ENCODE results near the gene TMX3.

TMX3 gene

DNA sequence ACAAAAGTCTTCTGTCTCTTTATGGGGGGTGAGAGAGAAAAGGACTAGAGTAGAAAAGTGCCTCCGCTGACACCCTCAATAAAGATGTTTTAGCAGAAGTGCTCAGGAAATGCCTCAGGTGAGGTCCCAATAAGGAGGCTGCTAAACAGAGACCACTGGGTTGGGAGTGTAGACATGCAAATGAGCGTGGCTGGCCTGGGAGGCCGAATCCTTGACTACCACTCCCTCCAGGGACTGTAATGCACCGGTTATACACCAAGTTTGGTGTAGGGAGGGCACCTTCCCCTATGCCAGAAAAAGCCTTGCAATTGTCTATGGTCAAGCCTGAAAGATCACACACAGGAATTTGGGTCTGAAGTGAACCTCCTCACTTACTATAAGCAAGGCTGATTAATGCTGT lies 1.8 kb downstream of the TMX3 start:
- H3K4me3 ChIP-seq (ENCODE audit: low read length) = no peak overlapping the region

DNA sequence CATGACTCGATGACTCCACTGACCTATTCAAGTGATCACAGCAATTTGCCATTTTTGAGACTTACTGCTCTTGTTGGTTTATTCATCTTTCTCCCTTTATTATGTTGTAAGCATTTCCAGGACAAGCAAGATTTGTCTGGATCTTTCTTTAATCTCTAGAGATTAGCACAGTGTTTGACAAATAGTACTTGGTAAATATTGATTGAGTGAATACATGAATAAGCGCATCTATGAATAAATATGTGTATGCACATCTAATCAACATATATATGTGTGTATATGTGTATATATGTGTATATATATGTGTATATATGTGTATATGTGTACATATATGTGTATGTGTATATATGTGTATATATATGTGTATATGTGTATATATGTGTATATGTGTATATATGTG lies 7.3 kb downstream of the TMX3 start:
- no peak for DNase-seq (ENCODE audit: low read depth)
- no peak overlapping the region for H3K4me3 ChIP-seq (ENCODE audit: low read length)
- TF ChIP-seq, protein P1, sequence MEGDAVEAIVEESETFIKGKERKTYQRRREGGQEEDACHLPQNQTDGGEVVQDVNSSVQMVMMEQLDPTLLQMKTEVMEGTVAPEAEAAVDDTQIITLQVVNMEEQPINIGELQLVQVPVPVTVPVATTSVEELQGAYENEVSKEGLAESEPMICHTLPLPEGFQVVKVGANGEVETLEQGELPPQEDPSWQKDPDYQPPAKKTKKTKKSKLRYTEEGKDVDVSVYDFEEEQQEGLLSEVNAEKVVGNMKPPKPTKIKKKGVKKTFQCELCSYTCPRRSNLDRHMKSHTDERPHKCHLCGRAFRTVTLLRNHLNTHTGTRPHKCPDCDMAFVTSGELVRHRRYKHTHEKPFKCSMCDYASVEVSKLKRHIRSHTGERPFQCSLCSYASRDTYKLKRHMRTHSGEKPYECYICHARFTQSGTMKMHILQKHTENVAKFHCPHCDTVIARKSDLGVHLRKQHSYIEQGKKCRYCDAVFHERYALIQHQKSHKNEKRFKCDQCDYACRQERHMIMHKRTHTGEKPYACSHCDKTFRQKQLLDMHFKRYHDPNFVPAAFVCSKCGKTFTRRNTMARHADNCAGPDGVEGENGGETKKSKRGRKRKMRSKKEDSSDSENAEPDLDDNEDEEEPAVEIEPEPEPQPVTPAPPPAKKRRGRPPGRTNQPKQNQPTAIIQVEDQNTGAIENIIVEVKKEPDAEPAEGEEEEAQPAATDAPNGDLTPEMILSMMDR (conservative IDR thresholded peaks at IDR 0.05; ENCODE audit: low read length) = no peak

More for the DNA sequence above, 1.8 kb downstream of the TMX3 start:
- no peak for DNase-seq (ENCODE audit: low read depth)
- TF ChIP-seq, protein P1 (conservative IDR thresholded peaks at IDR 0.05; ENCODE audit: low read length) = no peak

DNA sequence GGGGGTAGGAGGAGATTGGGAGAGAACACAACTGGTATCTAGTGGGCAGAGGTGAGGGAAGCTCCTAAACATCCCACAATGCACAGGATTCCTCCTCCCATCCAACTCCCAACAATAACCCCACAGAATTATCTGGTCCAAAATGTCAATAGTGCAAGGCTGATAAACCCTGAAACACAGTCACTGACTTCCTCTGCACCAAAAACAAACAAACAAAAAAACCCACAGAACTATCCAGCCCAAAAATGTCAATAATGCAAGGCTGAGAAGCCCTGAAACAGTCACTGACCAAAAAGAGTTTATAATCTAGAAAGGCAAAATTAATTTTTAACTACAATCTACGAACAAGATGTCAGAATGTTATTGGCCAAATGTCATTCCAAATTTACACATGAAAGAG lies 9.8 kb downstream of the TMX3 start:
- H3K4me3 ChIP-seq (ENCODE audit: low read length) = no peak overlapping the region
- DNase-seq (ENCODE audit: low read depth) = no peak
- TF ChIP-seq, protein P1 (conservative IDR thresholded peaks at IDR 0.05; ENCODE audit: low read length) = no peak

DNA sequence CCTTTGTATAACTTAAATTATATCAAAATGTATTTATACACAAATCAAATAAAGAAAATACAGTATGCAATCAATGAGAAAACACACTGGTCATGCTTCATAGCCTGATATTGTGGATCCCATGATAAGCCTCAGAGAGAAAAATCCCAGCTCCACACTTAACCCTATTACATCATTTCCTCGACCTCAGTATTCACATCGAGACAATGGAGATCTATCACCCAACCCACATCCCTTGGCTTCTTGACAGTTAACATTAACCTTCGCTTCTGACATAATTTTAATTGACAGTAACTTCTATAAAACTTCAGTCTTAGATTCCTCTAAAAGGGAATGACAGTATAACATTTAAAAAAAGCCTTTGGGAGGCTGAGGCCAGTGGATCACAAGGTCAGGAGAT lies 11.6 kb downstream of the TMX3 start:
- TF ChIP-seq, protein P1 (conservative IDR thresholded peaks at IDR 0.05; ENCODE audit: low read length) = no peak
- DNase-seq (ENCODE audit: low read depth) = no peak

DNA sequence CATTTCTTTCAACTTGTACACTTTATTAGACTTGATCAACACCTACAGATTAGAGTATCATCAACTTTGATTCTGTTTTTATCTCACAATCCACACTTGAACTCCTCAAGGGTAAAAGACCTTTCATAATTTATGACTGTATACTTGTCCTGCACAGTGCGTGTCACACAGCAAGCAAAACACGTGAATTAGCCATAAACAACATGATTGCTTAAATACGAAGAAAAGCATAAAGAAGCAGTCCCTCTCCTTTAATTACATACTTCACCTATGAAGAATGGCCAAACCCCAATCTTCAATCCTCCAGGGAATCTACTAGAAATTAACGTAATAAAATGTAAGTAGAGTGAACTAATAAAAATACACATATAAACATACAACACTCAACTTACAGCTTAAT lies 13.6 kb downstream of the TMX3 start:
- H3K4me3 ChIP-seq (ENCODE audit: low read length) = no peak overlapping the region
- DNase-seq (ENCODE audit: low read depth) = no peak
- TF ChIP-seq, protein P1 (conservative IDR thresholded peaks at IDR 0.05; ENCODE audit: low read length) = no peak

More for the DNA sequence above, 11.6 kb downstream of the TMX3 start:
- H3K4me3 ChIP-seq (ENCODE audit: low read length) = no peak overlapping the region

DNA sequence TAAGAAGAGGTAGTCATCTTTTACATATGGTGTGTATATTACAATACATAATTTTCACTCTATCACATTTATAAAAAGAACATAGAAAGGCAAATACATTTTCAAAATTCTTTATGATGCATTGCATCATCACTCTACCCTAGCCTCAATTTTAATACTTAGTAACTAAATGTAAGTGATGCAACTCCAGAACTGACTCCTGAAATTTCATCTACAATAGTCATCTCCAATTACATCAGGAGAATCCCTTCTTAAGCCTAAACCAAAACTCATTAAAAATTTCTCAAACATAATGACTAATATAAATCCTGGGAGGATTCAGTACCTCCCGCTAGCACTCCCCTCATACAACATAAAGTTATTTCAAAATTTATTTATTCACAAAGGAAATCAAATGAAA lies 15.9 kb downstream of the TMX3 start:
- no peak overlapping the region for H3K4me3 ChIP-seq (ENCODE audit: low read length)
- TF ChIP-seq, protein P1 (conservative IDR thresholded peaks at IDR 0.05; ENCODE audit: low read length) = no peak
- peak; percentile 62 for DNase-seq (ENCODE audit: low read depth)

DNA sequence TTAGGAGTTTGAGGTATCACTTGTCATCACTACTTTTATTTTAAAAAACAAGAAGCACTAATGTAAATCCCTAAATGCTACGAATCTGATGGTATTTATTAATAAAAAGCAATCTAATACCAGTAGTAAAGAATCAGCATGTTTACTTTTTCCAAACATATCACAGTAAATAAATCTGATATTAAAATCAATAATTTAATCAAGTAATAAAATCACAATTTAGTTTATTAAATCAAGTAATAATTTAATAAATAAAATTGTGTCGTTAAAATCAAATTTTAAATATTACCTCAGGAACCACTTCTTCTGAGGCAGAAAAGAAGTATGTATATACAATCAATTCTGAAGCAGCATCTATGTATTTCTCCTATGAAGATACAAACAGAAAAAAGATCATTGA lies 18.0 kb downstream of the TMX3 start:
- TF ChIP-seq, protein P1 (conservative IDR thresholded peaks at IDR 0.05; ENCODE audit: low read length) = no peak
- no peak for DNase-seq (ENCODE audit: low read depth)
- H3K4me3 ChIP-seq (ENCODE audit: low read length) = no peak overlapping the region
